GM12878 (cell line): Measurements from ENCODE around the gene KIF11. TPM values are rescaled to one million over a fixed set of nuclear protein-coding genes. Genes with fewer than 3 reads are reported as not detected.
"Not testable (repeated sequence)": the region's sequence is repeated elsewhere in the genome, so short reads cannot be mapped to it uniquely, and the experiment has no call there.

Experiments used
- ATAC-seq: fragments of 200-7000 bp; cut with Tn5 transposase; 3 replicates; pipeline ENCODE4 v1.9.1; 2020; ENCODE audit warnings: mild to moderate bottlenecking, moderate library complexity
- BruUV-seq: library from RNA; stranded (reverse); fragments of 400-500 nt; replicated peaks from 2 replicates; lab custom pipeline; 2021; lab: Mats Ljungman, UMichigan
- CTCF ChIA-PET: fragments of 300-600 bp; sonication (Branson Sonifier 250); formaldehyde crosslinking; extraction: SDS; loops from one replicate; lab custom pipeline; 2021; ENCODE audit warnings: inconsistent platforms; lab: Yijun Ruan, JAX
- POLR2A ChIA-PET: fragments of 350-600 bp; formaldehyde crosslinking; extraction: SDS; loops from one replicate; lab custom pipeline; 2021; ENCODE audit warnings: inconsistent platforms; lab: Charles Lee
- RAD21 ChIA-PET: fragments of 300-600 bp; sonication (Branson Sonifier 250); formaldehyde crosslinking; loops from one replicate; lab custom pipeline; 2023; ENCODE audit warnings: antibody characterized with exemption; ENCODE audit not compliant: unreplicated experiment; lab: Charles Lee
- SMC1A ChIA-PET: fragments of 300-600 bp; sonication (Branson Sonifier 250); formaldehyde crosslinking; loops from one replicate; lab custom pipeline; 2023; ENCODE audit not compliant: unreplicated experiment, uncharacterized antibody; lab: Charles Lee
- DNase-seq: peaks from one replicate; pipeline ENCODE4 v3.0.0-alpha.2; 2011; ENCODE audit warnings: low read depth, low spot score
- FAIRE-seq: peaks from 3 replicates; lab custom pipeline; 2011; peaks lifted over from hg19 to GRCh38; lab: Jason Lieb, UNC
- H2AFZ ChIP-seq: 2 replicates; pipeline ENCODE4 v1.6.0; 2011; ENCODE audit warnings: low read depth, low read length, control low read depth; ENCODE audit not compliant: control insufficient read depth
- H3K27ac ChIP-seq: 2 replicates; pipeline ENCODE4 v1.5.1; 2011; ENCODE audit warnings: control low read depth; ENCODE audit not compliant: control insufficient read depth, insufficient read depth
- H3K27me3 ChIP-seq, 2 experiments: replicated peaks in 1 of 2; 2 replicates each; pipeline versions ENCODE4 v1.6.0 to v1.6.1; 2011; ENCODE audit warnings: low read length in 1 of 2; ENCODE audit not compliant: control insufficient read depth in 2 of 2, insufficient read depth in 2 of 2
- H3K36me3 ChIP-seq, 2 experiments: 2 replicates each; pipeline ENCODE4 v1.5.1; 2011; ENCODE audit warnings: low read length in 1 of 2; ENCODE audit not compliant: control insufficient read depth in 2 of 2, insufficient read depth in 2 of 2
- H3K4me1 ChIP-seq: 2 replicates; pipeline ENCODE4 v1.6.1; 2011; ENCODE audit warnings: mild to moderate bottlenecking, low read length, moderate library complexity, mixed read lengths; ENCODE audit not compliant: control insufficient read depth, insufficient read depth
- H3K4me2 ChIP-seq: 2 replicates; pipeline ENCODE4 v1.6.0; 2011; ENCODE audit warnings: control low read depth; ENCODE audit not compliant: control insufficient read depth, insufficient read depth
- H3K4me3 ChIP-seq: fragments of 200-600 bp; sonication (generic); 2 replicates; pipeline ENCODE4 v1.5.1; 2016
- H3K79me2 ChIP-seq: 2 replicates; pipeline ENCODE4 v1.6.0; 2011; ENCODE audit warnings: low read length; ENCODE audit not compliant: control insufficient read depth, insufficient read depth
- H3K9ac ChIP-seq: 2 replicates; pipeline ENCODE4 v1.8.0; 2011; ENCODE audit warnings: low read length, control low read depth, mixed read lengths; ENCODE audit not compliant: control insufficient read depth, insufficient read depth
- H3K9me3 ChIP-seq: replicated peaks from 3 replicates; pipeline ENCODE4 v1.5.1; 2011; ENCODE audit warnings: mild to moderate bottlenecking, low read length; ENCODE audit not compliant: control insufficient read depth, insufficient read depth
- H4K20me1 ChIP-seq: 2 replicates; pipeline ENCODE4 v1.6.0; 2011; ENCODE audit not compliant: control insufficient read depth, insufficient read depth
- BCL3 ChIP-seq: IDR thresholded peaks from 2 replicates; pipeline ENCODE4 v1.6.1; 2011; ENCODE audit warnings: borderline replicate concordance, low read depth, mild to moderate bottlenecking, moderate library complexity, low read length; ENCODE audit not compliant: insufficient read depth, poor library complexity, severe bottlenecking
- WGBS: methylation state at CpG from one replicate; pipeline ENCODE4 v1.1.6; 2016; ENCODE audit warnings: low lambda C conversion rate; ENCODE audit not compliant: insufficient replicate concordance, insufficient coverage; ENCODE audit errors: missing lambda C conversion rate; 5-methylcytosine and 5-hydroxymethylcytosine counted together
- in situ Hi-C: fragments of 300-500 bp; cut with MboI; formaldehyde crosslinking; loops from 9 replicates; pipeline ENCODE4 v1.14.3; 2018; ENCODE audit warnings: mixed read lengths
- intact Hi-C: fragments of 100-400 bp; cut with micrococcal nuclease; formaldehyde crosslinking; loops from one replicate; pipeline ENCODE4 v1.14.2; 2022; ENCODE audit not compliant: unreplicated experiment
- polyA plus RNA-seq, 11 experiments: library from polyadenylated mRNA; depleted of rRNA in 4 of 11; unstranded in 6 of 11; stranded (reverse) in 5 of 11; fragments of >200 nt; fragmentation: Nextera tagmentation in 4 of 11; fragmentation: Illumina TruSeq in 1 of 11; extraction: Ambion mirVana in 4 of 11; extraction: Trizol in 1 of 11; gene quantifications; 1 replicate in 1 of 11; 2 replicates in 10 of 11; pipeline versions ENCODE4 v1.2.1 to v1.2.3, GENCODE V29; 2011 to 2016; ENCODE audit warnings: inconsistent platforms in 2 of 11, missing spikeins in 2 of 11, low read depth in 1 of 11
- total RNA-seq, 4 experiments: library from RNA; depleted of rRNA in 3 of 4; stranded (reverse); fragments of >200 nt in 3 of 4; fragmentation: Illumina TruSeq in 1 of 4; extraction: Trizol in 1 of 4; gene quantifications; 2 replicates each; pipeline versions ENCODE4 v1.2.1 to v1.2.3, GENCODE V29; 2013 to 2021
- TF ChIP-seq, protein P1 (sequence below): IDR thresholded peaks from 2 replicates; pipeline ENCODE4 v1.6.1; 2012; ENCODE audit warnings: low read length, inconsistent platforms

Gene KIF11
- total and polyA plus RNA-seq, 10 of the 15 experiments (the other 5 are each of a cell fraction or from before 2014, with no cell fraction given) = 14.1 to 79.8 (median 41.9) TPM

GRCh38 chr10:92644921-92645320, 52.0 kb downstream of the KIF11 start (continued):
- TF ChIP-seq, protein P1, sequence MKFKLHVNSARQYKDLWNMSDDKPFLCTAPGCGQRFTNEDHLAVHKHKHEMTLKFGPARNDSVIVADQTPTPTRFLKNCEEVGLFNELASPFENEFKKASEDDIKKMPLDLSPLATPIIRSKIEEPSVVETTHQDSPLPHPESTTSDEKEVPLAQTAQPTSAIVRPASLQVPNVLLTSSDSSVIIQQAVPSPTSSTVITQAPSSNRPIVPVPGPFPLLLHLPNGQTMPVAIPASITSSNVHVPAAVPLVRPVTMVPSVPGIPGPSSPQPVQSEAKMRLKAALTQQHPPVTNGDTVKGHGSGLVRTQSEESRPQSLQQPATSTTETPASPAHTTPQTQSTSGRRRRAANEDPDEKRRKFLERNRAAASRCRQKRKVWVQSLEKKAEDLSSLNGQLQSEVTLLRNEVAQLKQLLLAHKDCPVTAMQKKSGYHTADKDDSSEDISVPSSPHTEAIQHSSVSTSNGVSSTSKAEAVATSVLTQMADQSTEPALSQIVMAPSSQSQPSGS = no peak
- no peak for TF ChIP-seq BCL3

DNA sequence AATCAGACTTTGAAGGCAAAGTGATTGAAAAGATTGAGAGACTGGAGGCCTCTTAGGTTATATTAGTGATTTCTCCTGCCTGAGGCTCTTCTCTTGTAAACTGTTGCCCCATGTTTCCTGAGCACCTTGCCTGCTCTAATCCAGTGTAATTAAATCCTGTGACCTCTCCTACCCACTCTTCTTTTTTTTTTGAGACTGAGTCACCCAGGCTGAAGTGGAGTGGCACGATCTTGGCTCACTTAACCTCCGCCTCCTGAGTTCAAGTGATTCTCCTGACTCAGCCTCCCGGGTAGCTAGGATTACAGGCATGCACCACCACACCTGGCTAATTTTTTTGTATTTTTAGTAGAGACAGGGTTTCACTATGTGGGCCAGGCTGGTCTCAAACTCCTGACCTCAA, 57.9 kb downstream of the KIF11 start:
- BruUV-seq, ATAC-seq, H3K9ac ChIP-seq, H3K27me3 ChIP-seq, H2AFZ ChIP-seq, FAIRE-seq, H3K4me2 ChIP-seq, H3K4me3 ChIP-seq, H3K9me3 ChIP-seq, RAD21 ChIA-PET, intact Hi-C loops, H3K4me1 ChIP-seq, in situ Hi-C loops, H3K27ac ChIP-seq, H3K79me2 ChIP-seq, H4K20me1 ChIP-seq, CTCF ChIA-PET, POLR2A ChIA-PET, DNase-seq: not testable (repeated sequence)
- SMC1A ChIA-PET = interaction anchor here (2.6 kb wide), 1 partner anchor 12 kb away, joined by 7 read pairs; no protein-coding TSS in a partner anchor
- peaks cover 4 to 28% of the 10 kb centered on the region in 2 experiments for H3K36me3 ChIP-seq
- 100% methylated on average over 3 of the region's 3 CpGs for WGBS
